GM12878 (cell line): ENCODE data around the gene TYK2. TPM values are rescaled to one million over a fixed set of nuclear protein-coding genes. Genes with fewer than 3 reads are reported as not detected.
A peak's percentile ranks its signal among the peaks of the same experiment; 100 is the strongest.

Experiments
- BMI1 ChIP-seq: fragments of 450-650 bp; IDR thresholded peaks from 2 replicates; pipeline ENCODE4 v1.6.1; 2016; ENCODE audit warnings: mild to moderate bottlenecking, moderate library complexity, borderline replicate concordance
- EP300 ChIP-seq, 2 experiments: fragments of 150-350 bp in 1 of 2; IDR thresholded peaks; 2 replicates each; pipeline ENCODE4 v1.6.1; 2011 to 2012; ENCODE audit warnings: low read depth in 2 of 2, low read length in 2 of 2, borderline replicate concordance in 1 of 2, improper control_type of control experiment in 1 of 2, inconsistent platforms in 1 of 2; ENCODE audit not compliant: control insufficient read depth in 1 of 2
- EZH2 ChIP-seq: IDR thresholded peaks from 2 replicates; pipeline ENCODE4 v1.6.1; 2012; ENCODE audit warnings: low read depth, mild to moderate bottlenecking, control low read depth, inconsistent platforms, low read length, borderline replicate concordance; ENCODE audit not compliant: control insufficient read depth
- HDAC2 ChIP-seq: fragments of 200-600 bp; sonication (generic); IDR thresholded peaks from 2 replicates; pipeline ENCODE4 v1.6.1; 2017
- IKZF1 ChIP-seq: fragments of 450-650 bp; conservative IDR thresholded peaks from 2 replicates; pipeline ENCODE4 v1.6.1; 2017; ENCODE audit warnings: antibody characterized with exemption, mild to moderate bottlenecking
- IKZF2 ChIP-seq, 2 experiments: fragments of 450-650 bp; IDR thresholded peaks; 2 replicates each; pipeline ENCODE4 v1.6.1; 2017; ENCODE audit warnings: mild to moderate bottlenecking in 2 of 2, moderate library complexity in 2 of 2
- IRF4 ChIP-seq: IDR thresholded peaks from 2 replicates; pipeline ENCODE4 v1.6.1; 2011; ENCODE audit warnings: low read depth, low read length
- STAT1 ChIP-seq: fragments of 450-650 bp; conservative IDR thresholded peaks from 2 replicates; pipeline ENCODE4 v1.6.1; 2014; ENCODE audit warnings: antibody characterized with exemption, mild to moderate bottlenecking
- STAT3 ChIP-seq: IDR thresholded peaks from 2 replicates; pipeline ENCODE4 v1.6.1; 2011; ENCODE audit warnings: low read depth, low read length, improper control_type of control experiment
- TAF1 ChIP-seq: IDR thresholded peaks from 2 replicates; pipeline ENCODE4 v1.6.1; 2011; ENCODE audit warnings: mild to moderate bottlenecking, low read depth, low read length, borderline replicate concordance
- YY1 ChIP-seq: IDR thresholded peaks from 2 replicates; pipeline ENCODE4 v1.6.1; 2011; ENCODE audit warnings: low read depth, mild to moderate bottlenecking, low read length
- ZNF207 ChIP-seq: fragments of 450-650 bp; IDR thresholded peaks from 2 replicates; pipeline ENCODE4 v1.6.1; 2014; ENCODE audit warnings: antibody characterized with exemption, mild to moderate bottlenecking, borderline replicate concordance
- ZNF622 ChIP-seq: fragments of 450-650 bp; IDR thresholded peaks from 2 replicates; pipeline ENCODE4 v1.6.1; 2017; ENCODE audit warnings: mild to moderate bottlenecking, inconsistent platforms
- ZZZ3 ChIP-seq: IDR thresholded peaks from 2 replicates; pipeline ENCODE4 v1.6.1; 2011; ENCODE audit warnings: low read depth; ENCODE audit not compliant: control insufficient read depth, insufficient read length
- polyA plus RNA-seq, 11 experiments: library from polyadenylated mRNA; depleted of rRNA in 4 of 11; unstranded in 6 of 11; stranded (reverse) in 5 of 11; fragments of >200 nt; fragmentation: Nextera tagmentation in 4 of 11; fragmentation: Illumina TruSeq in 1 of 11; extraction: Ambion mirVana in 4 of 11; extraction: Trizol in 1 of 11; gene quantifications; 1 replicate in 1 of 11; 2 replicates in 10 of 11; pipeline versions ENCODE4 v1.2.1 to v1.2.3, GENCODE V29; 2011 to 2016; ENCODE audit warnings: inconsistent platforms in 2 of 11, missing spikeins in 2 of 11, low read depth in 1 of 11
- total RNA-seq, 4 experiments: library from RNA; depleted of rRNA in 3 of 4; stranded (reverse); fragments of >200 nt in 3 of 4; fragmentation: Illumina TruSeq in 1 of 4; extraction: Trizol in 1 of 4; gene quantifications; 2 replicates each; pipeline versions ENCODE4 v1.2.1 to v1.2.3, GENCODE V29; 2013 to 2021
- TF ChIP-seq, protein P1 (sequence below): fragments of 450-650 bp; IDR thresholded peaks from 2 replicates; pipeline ENCODE4 v1.6.1; 2017; ENCODE audit warnings: mild to moderate bottlenecking, low read depth, inconsistent platforms; ENCODE audit not compliant: poor library complexity, severe bottlenecking
- TF ChIP-seq, protein P2 (sequence below): fragments of 450-650 bp; formaldehyde crosslinking; IDR thresholded peaks from 2 replicates; pipeline ENCODE4 v1.4.0; 2020; ENCODE audit warnings: mild to moderate bottlenecking, moderate library complexity
- TF ChIP-seq, protein P3 (sequence below): fragments of 450-650 bp; IDR thresholded peaks from 2 replicates; pipeline ENCODE4 v1.6.1; 2018; ENCODE audit warnings: mild to moderate bottlenecking, low read depth, moderate library complexity; ENCODE audit not compliant: partially characterized antibody
- TF ChIP-seq, protein P4 (sequence below): IDR thresholded peaks from 2 replicates; pipeline ENCODE4 v1.6.1; 2012; ENCODE audit warnings: low read depth, low read length, improper control_type of control experiment
- TF ChIP-seq, protein P5 (sequence below): IDR thresholded peaks from 2 replicates; pipeline ENCODE4 v1.6.1; 2011; ENCODE audit warnings: mild to moderate bottlenecking, low read depth, low read length, moderate library complexity; ENCODE audit not compliant: insufficient replicate concordance

Gene TYK2
- total and polyA plus RNA-seq, 10 of the 15 experiments (the other 5 are each of a cell fraction or from before 2014, with no cell fraction given) = 36.4 to 364 (median 179) TPM

DNA sequence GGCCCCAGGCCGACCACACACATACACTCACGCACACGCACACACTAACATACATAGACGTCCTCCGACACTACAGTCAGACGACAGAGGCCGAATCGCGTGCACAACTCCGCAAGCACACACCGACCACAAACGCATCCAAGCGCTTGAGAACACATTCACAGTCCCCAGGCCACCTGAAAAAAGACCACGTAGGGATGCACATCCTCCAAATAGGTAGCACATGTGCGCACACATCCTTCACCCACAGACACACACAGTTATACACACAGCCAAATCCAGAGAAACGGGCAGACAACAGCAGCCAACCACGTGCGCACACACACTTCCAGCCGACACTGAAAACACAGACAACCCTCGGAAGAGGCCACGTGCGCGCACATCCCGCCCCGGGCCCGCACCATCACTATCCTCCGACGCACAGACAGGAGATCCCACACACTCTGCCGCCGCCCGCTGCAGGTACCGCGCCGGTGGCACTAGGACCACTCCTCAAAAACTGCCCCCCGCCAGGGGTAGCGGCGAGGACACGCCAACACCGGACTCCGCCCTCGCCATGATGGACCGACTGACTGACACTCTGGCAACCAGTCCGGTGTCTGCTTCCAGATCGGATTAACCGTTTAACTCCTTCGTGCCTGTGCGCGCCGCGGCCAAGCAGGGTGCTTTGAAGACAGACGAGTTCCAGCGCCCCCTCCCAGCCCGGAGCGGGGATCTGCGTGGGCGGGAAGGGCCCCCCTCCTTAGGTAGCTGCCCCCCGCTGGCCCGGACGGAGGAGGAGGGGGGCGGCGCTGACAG, 39.5 kb upstream of the TYK2 start (continued):
- TF ChIP-seq, protein P1, sequence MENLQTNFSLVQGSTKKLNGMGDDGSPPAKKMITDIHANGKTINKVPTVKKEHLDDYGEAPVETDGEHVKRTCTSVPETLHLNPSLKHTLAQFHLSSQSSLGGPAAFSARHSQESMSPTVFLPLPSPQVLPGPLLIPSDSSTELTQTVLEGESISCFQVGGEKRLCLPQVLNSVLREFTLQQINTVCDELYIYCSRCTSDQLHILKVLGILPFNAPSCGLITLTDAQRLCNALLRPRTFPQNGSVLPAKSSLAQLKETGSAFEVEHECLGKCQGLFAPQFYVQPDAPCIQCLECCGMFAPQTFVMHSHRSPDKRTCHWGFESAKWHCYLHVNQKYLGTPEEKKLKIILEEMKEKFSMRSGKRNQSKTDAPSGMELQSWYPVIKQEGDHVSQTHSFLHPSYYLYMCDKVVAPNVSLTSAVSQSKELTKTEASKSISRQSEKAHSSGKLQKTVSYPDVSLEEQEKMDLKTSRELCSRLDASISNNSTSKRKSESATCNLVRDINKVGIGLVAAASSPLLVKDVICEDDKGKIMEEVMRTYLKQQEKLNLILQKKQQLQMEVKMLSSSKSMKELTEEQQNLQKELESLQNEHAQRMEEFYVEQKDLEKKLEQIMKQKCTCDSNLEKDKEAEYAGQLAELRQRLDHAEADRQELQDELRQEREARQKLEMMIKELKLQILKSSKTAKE = peak; percentile 39
- TF ChIP-seq, protein P2, sequence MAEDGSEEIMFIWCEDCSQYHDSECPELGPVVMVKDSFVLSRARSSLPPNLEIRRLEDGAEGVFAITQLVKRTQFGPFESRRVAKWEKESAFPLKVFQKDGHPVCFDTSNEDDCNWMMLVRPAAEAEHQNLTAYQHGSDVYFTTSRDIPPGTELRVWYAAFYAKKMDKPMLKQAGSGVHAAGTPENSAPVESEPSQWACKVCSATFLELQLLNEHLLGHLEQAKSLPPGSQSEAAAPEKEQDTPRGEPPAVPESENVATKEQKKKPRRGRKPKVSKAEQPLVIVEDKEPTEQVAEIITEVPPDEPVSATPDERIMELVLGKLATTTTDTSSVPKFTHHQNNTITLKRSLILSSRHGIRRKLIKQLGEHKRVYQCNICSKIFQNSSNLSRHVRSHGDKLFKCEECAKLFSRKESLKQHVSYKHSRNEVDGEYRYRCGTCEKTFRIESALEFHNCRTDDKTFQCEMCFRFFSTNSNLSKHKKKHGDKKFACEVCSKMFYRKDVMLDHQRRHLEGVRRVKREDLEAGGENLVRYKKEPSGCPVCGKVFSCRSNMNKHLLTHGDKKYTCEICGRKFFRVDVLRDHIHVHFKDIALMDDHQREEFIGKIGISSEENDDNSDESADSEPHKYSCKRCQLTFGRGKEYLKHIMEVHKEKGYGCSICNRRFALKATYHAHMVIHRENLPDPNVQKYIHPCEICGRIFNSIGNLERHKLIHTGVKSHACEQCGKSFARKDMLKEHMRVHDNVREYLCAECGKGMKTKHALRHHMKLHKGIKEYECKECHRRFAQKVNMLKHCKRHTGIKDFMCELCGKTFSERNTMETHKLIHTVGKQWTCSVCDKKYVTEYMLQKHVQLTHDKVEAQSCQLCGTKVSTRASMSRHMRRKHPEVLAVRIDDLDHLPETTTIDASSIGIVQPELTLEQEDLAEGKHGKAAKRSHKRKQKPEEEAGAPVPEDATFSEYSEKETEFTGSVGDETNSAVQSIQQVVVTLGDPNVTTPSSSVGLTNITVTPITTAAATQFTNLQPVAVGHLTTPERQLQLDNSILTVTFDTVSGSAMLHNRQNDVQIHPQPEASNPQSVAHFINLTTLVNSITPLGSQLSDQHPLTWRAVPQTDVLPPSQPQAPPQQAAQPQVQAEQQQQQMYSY (CRISPR knock-in tag) = no peak
- TF ChIP-seq IKZF2 (IDR thresholded peaks at IDR 0.05) (peak; percentile 71 to 76; a peak in 3 of 4 replicates), EP300 (IDR thresholded peaks at IDR 0.05; ENCODE audit: borderline replicate concordance in 1 of 2, control insufficient read depth in 1 of 2, low read depth in 2 of 2, low read length in 2 of 2) (peak in 1 of 2 experiments; percentile 24; a peak in 1 of 4 replicates), HDAC2 (no peak), IRF4 (no peak), YY1 (peak; percentile 56; the same call in 1 of the 2 replicates), IKZF1 (peak; percentile 77), ZZZ3 (no peak), BMI1 (no peak), EZH2 (peak; percentile 94; the same call in 1 of the 2 replicates), ZNF622 (no peak), ZNF207 (no peak), TAF1 (no peak), STAT3 (no peak), STAT1 (no peak)
- TF ChIP-seq, protein P3, sequence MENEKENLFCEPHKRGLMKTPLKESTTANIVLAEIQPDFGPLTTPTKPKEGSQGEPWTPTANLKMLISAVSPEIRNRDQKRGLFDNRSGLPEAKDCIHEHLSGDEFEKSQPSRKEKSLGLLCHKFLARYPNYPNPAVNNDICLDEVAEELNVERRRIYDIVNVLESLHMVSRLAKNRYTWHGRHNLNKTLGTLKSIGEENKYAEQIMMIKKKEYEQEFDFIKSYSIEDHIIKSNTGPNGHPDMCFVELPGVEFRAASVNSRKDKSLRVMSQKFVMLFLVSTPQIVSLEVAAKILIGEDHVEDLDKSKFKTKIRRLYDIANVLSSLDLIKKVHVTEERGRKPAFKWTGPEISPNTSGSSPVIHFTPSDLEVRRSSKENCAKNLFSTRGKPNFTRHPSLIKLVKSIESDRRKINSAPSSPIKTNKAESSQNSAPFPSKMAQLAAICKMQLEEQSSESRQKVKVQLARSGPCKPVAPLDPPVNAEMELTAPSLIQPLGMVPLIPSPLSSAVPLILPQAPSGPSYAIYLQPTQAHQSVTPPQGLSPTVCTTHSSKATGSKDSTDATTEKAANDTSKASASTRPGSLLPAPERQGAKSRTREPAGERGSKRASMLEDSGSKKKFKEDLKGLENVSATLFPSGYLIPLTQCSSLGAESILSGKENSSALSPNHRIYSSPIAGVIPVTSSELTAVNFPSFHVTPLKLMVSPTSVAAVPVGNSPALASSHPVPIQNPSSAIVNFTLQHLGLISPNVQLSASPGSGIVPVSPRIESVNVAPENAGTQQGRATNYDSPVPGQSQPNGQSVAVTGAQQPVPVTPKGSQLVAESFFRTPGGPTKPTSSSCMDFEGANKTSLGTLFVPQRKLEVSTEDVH = no peak
- TF ChIP-seq, protein P4, sequence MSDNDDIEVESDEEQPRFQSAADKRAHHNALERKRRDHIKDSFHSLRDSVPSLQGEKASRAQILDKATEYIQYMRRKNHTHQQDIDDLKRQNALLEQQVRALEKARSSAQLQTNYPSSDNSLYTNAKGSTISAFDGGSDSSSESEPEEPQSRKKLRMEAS = peak; percentile 92
- TF ChIP-seq, protein P5, sequence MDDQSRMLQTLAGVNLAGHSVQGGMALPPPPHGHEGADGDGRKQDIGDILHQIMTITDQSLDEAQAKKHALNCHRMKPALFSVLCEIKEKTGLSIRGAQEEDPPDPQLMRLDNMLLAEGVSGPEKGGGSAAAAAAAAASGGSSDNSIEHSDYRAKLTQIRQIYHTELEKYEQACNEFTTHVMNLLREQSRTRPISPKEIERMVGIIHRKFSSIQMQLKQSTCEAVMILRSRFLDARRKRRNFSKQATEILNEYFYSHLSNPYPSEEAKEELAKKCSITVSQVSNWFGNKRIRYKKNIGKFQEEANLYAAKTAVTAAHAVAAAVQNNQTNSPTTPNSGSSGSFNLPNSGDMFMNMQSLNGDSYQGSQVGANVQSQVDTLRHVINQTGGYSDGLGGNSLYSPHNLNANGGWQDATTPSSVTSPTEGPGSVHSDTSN = peak; percentile 87
